Common myeloid progenitor, CD34-positive (primary cell): ENCODE results near the gene PTPRM.

Experiments
- CTCF ChIA-PET: fragments of 350-600 bp; sonication (Branson Sonifier 250); formaldehyde crosslinking; loops from one replicate; lab custom pipeline; 2021; ENCODE audit warnings: antibody characterized with exemption; lab: Charles Lee
- POLR2A ChIA-PET: fragments of 350-600 bp; sonication (Branson Sonifier 250); formaldehyde crosslinking; loops from one replicate; lab custom pipeline; 2021; ENCODE audit warnings: antibody characterized with exemption; lab: Charles Lee
- DNase-seq, 3 donors: peaks; one replicate each; pipeline versions ENCODE4 v3.0.0 to v3.0.0-alpha.2; 2013
- H3K27ac ChIP-seq, 2 experiments: 1 replicate in 1 of 2; 2 replicates in 1 of 2; pipeline ENCODE4 v1.7.0; 2013; ENCODE audit warnings: inconsistent platforms in 2 of 2, low read length in 2 of 2, mild to moderate bottlenecking in 2 of 2, low read depth in 1 of 2, moderate library complexity in 1 of 2; ENCODE audit not compliant: severe bottlenecking in 2 of 2, insufficient read depth in 1 of 2, poor library complexity in 1 of 2
- H3K27me3 ChIP-seq, 5 experiments: replicated peaks in 2 of 5; 1 replicate in 3 of 5; 2 replicates in 2 of 5; pipeline versions ENCODE4 v1.6.1 to v1.7.0; 2013; ENCODE audit warnings: low read length in 4 of 5, mild to moderate bottlenecking in 2 of 5, moderate library complexity in 2 of 5, inconsistent platforms in 1 of 5; ENCODE audit not compliant: insufficient read depth in 5 of 5, control insufficient read depth in 4 of 5
- H3K36me3 ChIP-seq, 4 experiments: 1 replicate in 2 of 4; 2 replicates in 2 of 4; pipeline versions ENCODE4 v1.6.1 to v1.7.0; 2013; ENCODE audit warnings: low read length in 3 of 4, control low read depth in 1 of 4, mild to moderate bottlenecking in 1 of 4; ENCODE audit not compliant: control insufficient read depth in 4 of 4, insufficient read depth in 4 of 4
- H3K4me1 ChIP-seq, 4 experiments: 1 replicate in 3 of 4; 2 replicates in 1 of 4; pipeline versions ENCODE4 v1.6.1 to v1.7.1; 2013; ENCODE audit warnings: low read length in 3 of 4, mild to moderate bottlenecking in 3 of 4, control low read depth in 1 of 4, inconsistent platforms in 1 of 4, moderate library complexity in 1 of 4; ENCODE audit not compliant: control insufficient read depth in 4 of 4, insufficient read depth in 4 of 4; ENCODE audit errors: control extremely low read depth in 1 of 4
- H3K4me3 ChIP-seq, 7 experiments: 1 replicate in 4 of 7; 2 replicates in 3 of 7; pipeline versions ENCODE4 v1.5.1 to v1.7.0; 2013; ENCODE audit warnings: mild to moderate bottlenecking in 7 of 7, low read length in 6 of 7, moderate library complexity in 6 of 7, inconsistent platforms in 2 of 7, low read depth in 2 of 7, control low read depth in 1 of 7; ENCODE audit not compliant: insufficient read depth in 4 of 7, control insufficient read depth in 1 of 7; ENCODE audit errors: extremely low read depth in 1 of 7
- H3K9me3 ChIP-seq, 5 experiments: 1 replicate in 4 of 5; 2 replicates in 1 of 5; pipeline versions ENCODE4 v1.6.1 to v1.7.1; 2013; ENCODE audit warnings: low read length in 4 of 5, mild to moderate bottlenecking in 2 of 5, inconsistent platforms in 1 of 5, low read depth in 1 of 5, moderate library complexity in 1 of 5; ENCODE audit not compliant: control insufficient read depth in 4 of 5, insufficient read depth in 2 of 5; ENCODE audit errors: control extremely low read depth in 1 of 5
- WGBS: methylation state at CpG from one replicate; pipeline ENCODE4 v1.1.5; 2013; ENCODE audit not compliant: insufficient coverage; 5-methylcytosine and 5-hydroxymethylcytosine counted together

PTPRM gene

GRCh38 chr18:7604361-7604760 lies 37.2 kb downstream of the PTPRM start:
- 96% methylated on average over 3 of the region's 3 CpGs for WGBS
- no peak overlapping the region for H3K4me3 ChIP-seq
- H3K9me3 ChIP-seq, result peaks cover 0 to 3% (median 2%) of the 10 kb centered on the region in 5 experiments
- no peak overlapping the region for H3K27ac ChIP-seq
- H3K4me1 ChIP-seq, result peaks cover 0 to 31% (median 8%) of the 10 kb centered on the region in 4 experiments
- H3K27me3 ChIP-seq, result no peaks in the 10 kb centered on the region
- no peak for DNase-seq
- ChIA-PET POLR2A (no interaction called here), CTCF (no interaction called here)
- no peaks in the 10 kb centered on the region for H3K36me3 ChIP-seq

- no peak for DNase-seq
- ChIA-PET POLR2A (interaction anchor here (0.6 kb wide), 1 partner anchor 334 kb away, joined by 3 read pairs; no protein-coding TSS in a partner anchor), CTCF (no interaction called here)
- Histone ChIP-seq H3K27me3 (no peaks in the 10 kb centered on the region), H3K36me3 (no peaks in the 10 kb centered on the region), H3K4me1 (peaks cover 0 to 21% (median 6%) of the 10 kb centered on the region in 4 experiments), H3K4me3 (no peak overlapping the region), H3K9me3 (no peaks in the 10 kb centered on the region), H3K27ac (no peak overlapping the region)
- WGBS, result 100% methylated on average over 2 of the region's 2 CpGs
Measured at GRCh38 chr18:7605705-7606104, 38.6 kb downstream of the PTPRM start.

GRCh38 chr18:7607540-7608173 lies 40.5 kb downstream of the PTPRM start:
- no peak for DNase-seq
- 97% methylated on average over 8 of the region's 12 CpGs for WGBS
- Histone ChIP-seq H3K9me3 (no peaks in the 10 kb centered on the region), H3K27me3 (no peaks in the 10 kb centered on the region), H3K36me3 (no peaks in the 10 kb centered on the region), H3K27ac (no peak overlapping the region), H3K4me3 (no peak overlapping the region), H3K4me1 (peaks cover 0 to 3% (median 0%) of the 10 kb centered on the region in 4 experiments)
- ChIA-PET CTCF (interaction anchor here (1.5 kb wide), 1 partner anchor 12 kb away, joined by 3 read pairs; no protein-coding TSS in a partner anchor), POLR2A (no interaction called here)

- POLR2A ChIA-PET, result no interaction called here
- no peak overlapping the region for H3K27ac ChIP-seq
- CTCF ChIA-PET, result no interaction called here
- WGBS, result no CpG with 5 or more reads among the region's 1 CpG
- no peak overlapping the region for H3K4me3 ChIP-seq
- H3K27me3 ChIP-seq, result no peaks in the 10 kb centered on the region
- DNase-seq, result no peak
- no peaks in the 10 kb centered on the region for H3K9me3 ChIP-seq
- no peaks in the 10 kb centered on the region for H3K36me3 ChIP-seq
- peaks cover 0 to 3% (median 0%) of the 10 kb centered on the region in 4 experiments for H3K4me1 ChIP-seq
Measured at GRCh38 chr18:7608174-7608550, 41.0 kb downstream of the PTPRM start.

GRCh38 chr18:7608781-7609201 lies 41.7 kb downstream of the PTPRM start:
- Histone ChIP-seq H3K4me1 (no peaks in the 10 kb centered on the region), H3K36me3 (no peaks in the 10 kb centered on the region), H3K27me3 (no peaks in the 10 kb centered on the region), H3K4me3 (no peak overlapping the region), H3K27ac (no peak overlapping the region), H3K9me3 (no peaks in the 10 kb centered on the region)
- no peak for DNase-seq
- 100% methylated on average over 1 of the region's 2 CpGs for WGBS
- ChIA-PET POLR2A (no interaction called here), CTCF (no interaction called here)

- H3K27ac ChIP-seq, result no peak overlapping the region
- no peaks in the 10 kb centered on the region for H3K4me1 ChIP-seq
- H3K36me3 ChIP-seq, result no peaks in the 10 kb centered on the region
- WGBS, result no CpG with 5 or more reads among the region's 1 CpG
- DNase-seq, result no peak
- CTCF ChIA-PET, result interaction anchor here (0.8 kb wide), 1 partner anchor 11 kb away, joined by 3 read pairs; no protein-coding TSS in a partner anchor
- POLR2A ChIA-PET, result no interaction called here
- no peaks in the 10 kb centered on the region for H3K27me3 ChIP-seq
- no peak overlapping the region for H3K4me3 ChIP-seq
- no peaks in the 10 kb centered on the region for H3K9me3 ChIP-seq
Measured at GRCh38 chr18:7609617-7610016, 42.5 kb downstream of the PTPRM start.

- 100% methylated on average over 1 of the region's 4 CpGs for WGBS
- Histone ChIP-seq H3K4me1 (no peaks in the 10 kb centered on the region), H3K9me3 (no peaks in the 10 kb centered on the region), H3K27me3 (no peaks in the 10 kb centered on the region), H3K36me3 (no peaks in the 10 kb centered on the region), H3K4me3 (no peak overlapping the region), H3K27ac (no peak overlapping the region)
- CTCF ChIA-PET, result no interaction called here
- POLR2A ChIA-PET, result no interaction called here
- no peak for DNase-seq
Measured at GRCh38 chr18:7614042-7614441, 46.9 kb downstream of the PTPRM start.
